Measurements from ENCODE around the gene RASGEF1B. TPM values are rescaled to one million over a fixed set of nuclear protein-coding genes. Genes with fewer than 3 reads are reported as not detected.

Gene RASGEF1B
- total and polyA plus RNA-seq, 2 donors from 2014 or later, result 8.3 to 15.0 TPM

- FAIRE-seq (no peak), DNase-seq (peak in 2 of 5 donors; percentile 40 to 43)
- H3K36me3 ChIP-seq (ENCODE audit: control insufficient read depth in 2 of 3, insufficient read depth in 3 of 3, low read length in 3 of 3), result no peaks in the 10 kb centered on the region
- intact Hi-C loops (cut with DNase I), result no loop called here
- peaks cover 0 to 7% (median 4%) of the 10 kb centered on the region in 3 donors for H3K4me1 ChIP-seq (ENCODE audit: control insufficient read depth in 2 of 3, insufficient read depth in 2 of 3, low read depth in 1 of 3, low read length in 3 of 3)
- no peaks in the 10 kb centered on the region for H3K9me3 ChIP-seq (ENCODE audit: control insufficient read depth in 2 of 3, insufficient read depth in 1 of 3, low read length in 3 of 3)
- H3K27ac ChIP-seq (ENCODE audit: low read depth in 2 of 2, low read length in 2 of 2), result peak overlapping the region in 1 of 2 donors; percentile 6
- no peak overlapping the region for H3K4me3 ChIP-seq (ENCODE audit: low read length in 3 of 3)
- no peak overlapping the region for H3K9ac ChIP-seq (ENCODE audit: low read length in 3 of 3)
- no peak for TF ChIP-seq CTCF (IDR thresholded peaks at IDR 0.05; ENCODE audit: borderline replicate concordance, extremely low read depth, insufficient read depth)
- H3K27me3 ChIP-seq (ENCODE audit: control insufficient read depth, insufficient read depth, low read length), result no peaks in the 10 kb centered on the region
Observed at GRCh38 chr4:81380437-81380836, 91.3 kb downstream of the RASGEF1B start.

- no peak overlapping the region for H3K9ac ChIP-seq (ENCODE audit: low read length in 3 of 3)
- no peak overlapping the region for H3K27ac ChIP-seq (ENCODE audit: low read depth in 2 of 2, low read length in 2 of 2)
- intact Hi-C loops (cut with DNase I), result no loop called here
- FAIRE-seq (no peak), DNase-seq (no peak)
- no peaks in the 10 kb centered on the region for H3K36me3 ChIP-seq (ENCODE audit: control insufficient read depth in 2 of 3, insufficient read depth in 3 of 3, low read length in 3 of 3)
- H3K4me1 ChIP-seq (ENCODE audit: control insufficient read depth in 2 of 3, insufficient read depth in 2 of 3, low read depth in 1 of 3, low read length in 3 of 3), result peaks cover 0 to 7% (median 4%) of the 10 kb centered on the region in 3 donors
- no peaks in the 10 kb centered on the region for H3K9me3 ChIP-seq (ENCODE audit: control insufficient read depth in 2 of 3, insufficient read depth in 1 of 3, low read length in 3 of 3)
- H3K4me3 ChIP-seq (ENCODE audit: low read length in 3 of 3), result no peak overlapping the region
- H3K27me3 ChIP-seq (ENCODE audit: control insufficient read depth, insufficient read depth, low read length), result no peaks in the 10 kb centered on the region
- no peak for TF ChIP-seq CTCF (IDR thresholded peaks at IDR 0.05; ENCODE audit: borderline replicate concordance, extremely low read depth, insufficient read depth)
Observed at GRCh38 chr4:81378386-81378785, 93.3 kb downstream of the RASGEF1B start.

GRCh38 chr4:81377191-81377590 lies 94.5 kb downstream of the RASGEF1B start:
- Histone ChIP-seq H3K9me3 (ENCODE audit: control insufficient read depth in 2 of 3, insufficient read depth in 1 of 3, low read length in 3 of 3) (no peaks in the 10 kb centered on the region), H3K27ac (ENCODE audit: low read depth in 2 of 2, low read length in 2 of 2) (no peak overlapping the region), H3K9ac (ENCODE audit: low read length in 3 of 3) (no peak overlapping the region), H3K36me3 (ENCODE audit: control insufficient read depth in 2 of 3, insufficient read depth in 3 of 3, low read length in 3 of 3) (no peaks in the 10 kb centered on the region), H3K4me1 (ENCODE audit: control insufficient read depth in 2 of 3, insufficient read depth in 2 of 3, low read depth in 1 of 3, low read length in 3 of 3) (peaks cover 0 to 7% (median 4%) of the 10 kb centered on the region in 3 donors), H3K4me3 (ENCODE audit: low read length in 3 of 3) (no peak overlapping the region), H3K27me3 (ENCODE audit: control insufficient read depth, insufficient read depth, low read length) (no peaks in the 10 kb centered on the region)
- TF ChIP-seq CTCF (IDR thresholded peaks at IDR 0.05; ENCODE audit: borderline replicate concordance, extremely low read depth, insufficient read depth), result no peak
- DNase-seq (no peak), FAIRE-seq (no peak)
- intact Hi-C loops (cut with DNase I), result no loop called here

DNA sequence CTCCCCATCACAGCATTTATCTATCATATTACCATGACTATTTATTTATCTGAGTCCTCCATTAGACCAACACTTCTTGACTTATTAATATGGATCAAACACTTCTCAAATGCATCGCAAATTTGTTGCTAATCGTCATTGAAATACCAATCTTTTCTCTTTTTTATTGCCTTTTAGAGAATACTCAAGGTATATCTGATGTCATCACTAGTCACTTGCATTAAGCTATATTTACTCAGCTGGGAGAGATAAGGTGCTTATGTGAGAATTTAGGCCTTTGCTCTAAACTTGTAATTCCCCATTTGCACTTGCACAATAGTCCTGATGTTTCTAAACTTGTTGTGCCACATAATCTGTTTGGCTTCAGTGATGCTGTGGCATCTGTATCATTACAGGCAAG lies 95.0 kb downstream of the RASGEF1B start:
- intact Hi-C loops (cut with DNase I), result no loop called here
- FAIRE-seq (no peak), DNase-seq (no peak)
- Histone ChIP-seq H3K4me1 (ENCODE audit: control insufficient read depth in 2 of 3, insufficient read depth in 2 of 3, low read depth in 1 of 3, low read length in 3 of 3) (peaks cover 0 to 7% (median 4%) of the 10 kb centered on the region in 3 donors), H3K36me3 (ENCODE audit: control insufficient read depth in 2 of 3, insufficient read depth in 3 of 3, low read length in 3 of 3) (no peaks in the 10 kb centered on the region), H3K9ac (ENCODE audit: low read length in 3 of 3) (no peak overlapping the region), H3K27ac (ENCODE audit: low read depth in 2 of 2, low read length in 2 of 2) (no peak overlapping the region), H3K4me3 (ENCODE audit: low read length in 3 of 3) (no peak overlapping the region), H3K9me3 (ENCODE audit: control insufficient read depth in 2 of 3, insufficient read depth in 1 of 3, low read length in 3 of 3) (no peaks in the 10 kb centered on the region), H3K27me3 (ENCODE audit: control insufficient read depth, insufficient read depth, low read length) (no peaks in the 10 kb centered on the region)
- TF ChIP-seq CTCF (IDR thresholded peaks at IDR 0.05; ENCODE audit: borderline replicate concordance, extremely low read depth, insufficient read depth), result no peak

All from kidney (tissue), 14 donors.